HG03460 (cell line): ENCODE data around the gene CRACR2B.

ENCODE experiments used
- ATAC-seq: cut with Tn5 transposase; IDR thresholded peaks from one replicate; pipeline ENCODE4 v1.9.1; 2021; ENCODE audit not compliant: unreplicated experiment

Gene CRACR2B

GRCh38 chr11:825366-826226 lies 2.1 kb upstream of the CRACR2B start:
- ATAC-seq, result no peak

- ATAC-seq, result no peak
Measured at GRCh38 chr11:826227-826621, 1.5 kb upstream of the CRACR2B start.

DNA sequence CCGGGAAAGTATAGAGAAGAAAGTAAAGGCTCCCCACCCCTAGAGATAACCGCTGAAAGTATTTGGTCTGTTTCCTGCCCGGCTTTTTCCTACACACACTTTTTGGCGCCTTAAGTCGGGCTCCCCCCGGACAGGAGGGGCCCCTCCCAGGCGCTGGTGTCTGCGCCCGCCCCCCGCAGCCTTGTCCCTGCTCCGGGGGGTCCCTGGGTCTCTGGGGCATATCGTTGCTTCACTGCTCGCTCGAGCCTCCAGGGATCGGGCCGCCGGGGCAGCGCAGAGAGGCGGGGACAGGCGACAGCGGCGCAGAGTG lies 928 bp upstream of the CRACR2B start:
- no peak for ATAC-seq

- ATAC-seq, result peak; percentile 37
Measured at GRCh38 chr11:827146-827896, 398 bp upstream of the CRACR2B start.

DNA sequence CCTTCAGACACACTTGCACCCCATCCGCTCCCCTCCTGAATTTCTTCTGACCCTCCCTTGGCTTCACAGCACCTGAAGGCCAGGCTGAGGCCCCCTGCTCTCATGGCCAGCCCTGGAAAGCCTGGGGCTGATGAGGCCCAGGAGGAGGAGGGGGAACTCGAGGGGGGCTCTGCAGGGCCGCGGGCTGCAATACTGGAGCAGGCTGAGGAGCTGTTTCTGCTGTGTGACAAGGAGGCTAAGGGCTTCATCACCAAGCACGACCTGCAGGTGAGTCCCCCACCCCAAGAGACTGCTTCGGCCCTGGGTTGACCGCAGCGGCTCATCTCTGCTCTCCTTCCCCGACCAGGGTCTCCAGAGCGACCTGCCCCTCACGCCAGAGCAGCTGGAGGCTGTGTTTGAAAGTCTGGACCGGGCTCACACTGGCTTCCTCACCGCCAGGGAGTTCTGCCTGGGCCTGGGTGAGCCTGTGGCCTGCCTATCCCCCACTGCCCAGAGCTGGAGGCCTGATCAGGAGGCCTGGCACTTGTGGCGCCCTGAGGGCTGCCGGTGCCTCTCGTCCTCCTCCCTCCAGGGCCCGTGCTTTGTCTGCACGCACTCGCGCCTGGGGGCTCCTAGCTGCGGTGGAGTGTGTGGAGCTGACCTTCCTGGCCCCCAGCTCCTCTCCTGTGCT lies 922 bp downstream of the CRACR2B start:
- ATAC-seq, result no peak

- ATAC-seq, result no peak
Measured at GRCh38 chr11:829176-829846, 1.6 kb downstream of the CRACR2B start.

- ATAC-seq, result no peak
Measured at GRCh38 chr11:829847-830294, 2.2 kb downstream of the CRACR2B start.

- peak; percentile 30 for ATAC-seq
Measured at GRCh38 chr11:830295-831117, 2.8 kb downstream of the CRACR2B start.

DNA sequence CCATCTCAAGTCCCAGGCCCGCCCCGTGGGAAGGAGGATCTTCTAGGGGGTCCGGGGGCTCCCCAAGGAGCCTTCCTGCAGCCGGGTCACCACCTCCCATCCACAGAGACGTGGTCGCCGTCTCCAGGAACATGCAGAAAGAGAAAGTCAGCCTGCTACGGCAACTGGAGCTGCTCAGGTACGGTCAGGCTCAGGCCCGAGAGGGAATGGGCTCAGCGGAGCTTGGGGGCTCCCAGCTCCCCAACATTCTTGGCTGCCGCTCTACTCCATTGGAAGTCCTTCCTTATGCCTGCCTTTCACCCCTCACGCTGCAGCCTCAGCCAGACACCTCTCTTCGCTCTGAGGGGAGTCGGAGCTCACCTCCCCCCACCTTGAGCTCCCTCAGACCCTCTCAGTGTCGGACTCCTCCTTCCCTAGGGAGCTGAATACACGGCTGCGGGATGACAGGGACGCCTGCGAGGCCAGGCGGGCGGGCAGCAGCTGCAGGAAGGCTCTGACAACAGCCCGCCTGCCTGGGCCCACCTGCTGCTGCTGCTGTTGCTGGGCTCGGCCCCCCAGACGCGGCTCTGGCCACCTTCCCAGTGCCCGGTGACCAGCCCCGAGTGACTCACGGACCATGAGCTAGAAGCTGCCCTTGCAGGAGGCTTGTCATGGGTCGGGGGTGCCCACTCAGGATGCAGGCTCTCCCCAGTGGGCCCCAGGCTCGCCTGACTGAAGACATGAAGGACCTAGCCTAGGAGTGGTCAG lies 3.6 kb downstream of the CRACR2B start:
- ATAC-seq, result no peak

DNA sequence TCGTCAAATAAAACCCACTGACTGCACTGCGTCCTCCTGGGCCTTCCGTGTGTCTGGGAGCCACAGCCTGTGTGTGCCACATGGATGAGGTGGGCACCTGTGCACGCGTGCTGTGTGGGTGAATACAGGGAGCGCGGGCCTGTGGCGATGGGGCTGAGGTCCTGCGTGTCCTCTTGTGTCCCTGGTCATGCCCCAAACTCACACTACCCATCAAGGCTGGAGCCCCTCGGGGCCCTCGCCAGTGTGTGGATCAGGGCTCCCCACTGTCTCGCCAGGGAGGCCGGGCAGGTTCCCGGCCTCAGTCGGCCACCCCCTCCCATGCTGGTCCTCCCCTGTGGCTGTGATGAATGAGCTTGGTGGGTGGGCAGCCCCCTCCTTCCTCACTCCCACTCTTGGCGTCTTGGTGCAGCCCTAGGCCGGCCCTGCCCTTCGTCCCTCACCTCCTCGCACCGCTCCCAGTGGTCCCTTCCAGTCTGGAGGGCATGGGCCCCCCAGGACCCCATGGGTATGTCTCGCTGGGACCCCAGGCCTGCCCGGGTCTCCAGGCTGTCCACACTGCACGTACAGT lies 4.3 kb downstream of the CRACR2B start:
- no peak for ATAC-seq

GRCh38 chr11:832529-833113 lies 4.9 kb downstream of the CRACR2B start, which contains the start of gene CD151:
CD151 (plus strand) TSS chr11:832952; CDS start chr11:836070, 3,118 bp downstream.
- ATAC-seq, result no peak

DNA sequence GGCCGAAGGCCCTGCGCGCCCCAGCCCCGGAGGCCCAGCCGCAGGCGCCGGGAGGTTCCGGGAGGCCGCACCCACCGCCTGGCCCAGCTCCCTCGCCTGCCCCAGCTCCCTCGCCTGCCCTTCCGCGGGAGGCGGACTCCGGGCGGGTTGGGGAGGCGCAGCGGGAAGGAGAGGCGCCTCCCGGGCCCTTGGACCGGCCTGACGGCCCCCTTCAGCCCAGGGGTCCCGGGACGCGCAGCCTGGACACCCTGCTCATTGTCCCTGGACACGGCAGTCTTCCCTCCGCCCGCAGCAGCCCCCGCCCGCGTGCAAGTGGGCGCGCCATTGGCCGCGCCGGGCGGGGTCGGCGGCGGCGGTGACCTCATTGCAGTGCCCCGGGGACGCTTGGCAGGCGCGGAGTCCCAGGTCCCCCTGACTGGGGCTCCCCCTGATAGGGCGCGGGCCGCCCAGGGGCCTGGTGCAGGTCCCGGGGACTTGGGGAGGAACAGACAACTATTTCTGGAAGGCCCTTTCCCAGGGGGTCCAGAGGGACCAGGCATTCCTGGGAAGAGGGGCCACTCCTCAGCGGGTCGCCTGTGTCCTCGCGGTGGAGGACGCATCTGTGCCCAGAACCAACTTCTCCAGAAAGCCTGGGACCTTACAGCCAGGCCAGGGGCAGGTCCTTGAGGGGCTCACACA lies 5.5 kb downstream of the CRACR2B start:
- ATAC-seq, result no peak

DNA sequence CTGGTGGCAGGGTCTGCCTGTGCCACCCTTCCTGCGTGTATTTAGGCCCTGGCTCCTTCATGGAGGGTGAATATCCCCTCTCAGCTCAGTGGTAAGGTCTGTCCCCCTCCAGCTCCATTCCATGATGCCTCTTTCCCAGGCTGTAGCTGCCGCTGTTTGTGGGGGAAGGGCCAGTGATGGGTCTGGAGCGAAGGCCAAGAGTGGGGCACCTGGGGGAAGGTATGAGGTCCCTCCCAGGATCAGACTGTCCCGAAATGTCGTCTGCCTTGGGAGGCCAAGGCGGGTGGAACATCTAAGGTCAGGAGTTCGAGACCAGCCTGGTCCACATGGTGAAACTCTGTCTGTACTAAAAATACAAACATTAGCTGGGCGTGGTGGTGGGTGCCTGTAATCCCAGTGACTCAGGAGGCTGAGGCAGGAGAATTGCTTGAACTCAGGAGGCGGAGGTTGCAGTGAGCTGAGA lies 6.2 kb downstream of the CRACR2B start:
- ATAC-seq, result no peak

DNA sequence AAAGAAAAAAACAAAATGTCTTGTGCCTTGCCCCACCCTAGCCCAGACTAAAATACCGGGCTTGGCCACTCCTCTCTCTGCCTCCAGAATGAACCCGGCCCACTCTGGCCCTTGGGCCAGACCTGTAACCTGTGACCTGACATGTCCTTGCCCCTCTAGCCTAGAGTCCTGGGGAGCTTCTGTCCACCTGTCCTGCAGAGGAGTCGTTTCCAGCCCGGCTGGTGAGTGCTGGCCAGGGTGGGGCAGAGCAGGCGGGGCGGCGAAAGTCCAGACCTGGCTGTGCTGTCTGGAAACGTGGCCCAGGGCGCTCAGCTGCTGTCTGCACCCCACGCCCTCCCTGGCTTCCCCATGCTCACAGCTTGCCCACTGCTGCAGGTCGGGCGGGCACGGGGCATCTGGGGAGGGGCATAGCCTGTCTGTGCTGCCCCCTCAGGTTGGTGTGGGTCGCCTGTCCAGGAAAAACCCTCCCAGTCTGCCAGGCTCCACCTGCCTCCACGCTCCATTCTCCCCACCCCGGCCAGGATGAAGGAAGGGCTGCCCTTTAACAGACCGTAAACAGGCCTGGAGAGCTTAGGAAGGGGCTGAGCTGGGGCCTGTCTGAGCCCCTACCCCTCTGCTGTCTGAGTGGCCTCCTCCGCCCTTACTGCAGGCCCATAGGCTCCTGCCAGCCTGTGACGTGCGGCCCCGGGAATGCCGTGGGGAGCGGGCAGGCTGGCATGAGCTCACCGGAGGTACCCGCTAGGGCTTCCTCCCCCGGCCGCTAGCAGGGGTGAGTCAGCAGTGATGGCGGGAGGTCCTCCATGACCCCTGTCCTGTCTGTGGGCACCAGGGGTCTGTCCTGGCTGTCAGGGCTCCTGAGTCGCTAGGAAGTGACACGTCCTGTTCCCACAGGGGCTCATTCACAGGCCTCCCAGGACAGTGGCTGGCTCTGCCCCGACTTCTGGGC lies 6.9 kb downstream of the CRACR2B start:
- no peak for ATAC-seq

GRCh38 chr11:836274-836673 lies 8.6 kb downstream of the CRACR2B start:
- no peak for ATAC-seq

DNA sequence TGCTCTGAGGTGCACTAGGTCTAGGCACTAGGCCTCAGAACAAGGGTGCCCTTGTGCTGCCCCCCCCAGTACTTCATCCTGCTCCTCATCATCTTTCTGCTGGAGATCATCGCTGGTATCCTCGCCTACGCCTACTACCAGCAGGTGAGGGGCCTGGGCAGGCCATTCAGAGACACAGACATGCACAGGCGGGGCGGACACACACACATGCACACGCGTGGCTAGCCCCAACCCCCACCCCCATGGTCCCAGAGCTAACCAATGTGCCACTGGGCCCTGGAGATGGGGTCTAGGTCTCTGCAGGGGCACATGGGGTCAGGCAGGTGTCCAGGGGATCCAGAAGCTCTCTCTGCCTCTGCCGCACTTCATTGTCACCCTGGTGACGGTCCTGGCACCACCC lies 9.0 kb downstream of the CRACR2B start:
- ATAC-seq, result no peak
